Endodermal cell (in vitro differentiated cells): ENCODE measurements around the gene FN3K. TPM values are rescaled to one million over a fixed set of nuclear protein-coding genes. Genes with fewer than 3 reads are reported as not detected.

ENCODE experiments used
- DNase-seq: peaks from one replicate; pipeline ENCODE4 v3.0.0-alpha.2; 2017
- H3K27ac ChIP-seq: 2 replicates; pipeline ENCODE4 v1.5.1; 2013; ENCODE audit warnings: mild to moderate bottlenecking, low read depth, low read length, moderate library complexity
- H3K27me3 ChIP-seq: 2 replicates; pipeline ENCODE4 v1.6.1; 2013; ENCODE audit warnings: mild to moderate bottlenecking, low read length, moderate library complexity; ENCODE audit not compliant: insufficient read depth, control insufficient read depth, poor library complexity, severe bottlenecking
- H3K36me3 ChIP-seq: 2 replicates; pipeline ENCODE4 v1.7.0; 2013; ENCODE audit warnings: mild to moderate bottlenecking, low read length, moderate library complexity; ENCODE audit not compliant: control insufficient read depth, insufficient read depth
- H3K4me1 ChIP-seq: one replicate; pipeline ENCODE4 v1.7.0; 2013; ENCODE audit warnings: low read length; ENCODE audit not compliant: control insufficient read depth, insufficient read depth
- H3K4me3 ChIP-seq: 2 replicates; pipeline ENCODE4 v1.5.1; 2013; ENCODE audit warnings: mild to moderate bottlenecking, low read length, moderate library complexity
- H3K9ac ChIP-seq: 2 replicates; pipeline ENCODE4 v1.6.1; 2013; ENCODE audit warnings: mild to moderate bottlenecking, low read length, moderate library complexity; ENCODE audit not compliant: poor library complexity, severe bottlenecking; ENCODE audit errors: extremely low read depth
- H3K9me3 ChIP-seq: 2 replicates; pipeline ENCODE4 v1.6.1; 2013; ENCODE audit warnings: mild to moderate bottlenecking, low read length, moderate library complexity; ENCODE audit not compliant: control insufficient read depth
- H3K27ac Mint-ChIP-seq: 2 replicates; pipeline ENCODE4 v1.8.0; 2020; ENCODE audit warnings: mixed read lengths
- H3K27me3 Mint-ChIP-seq: 2 replicates; pipeline ENCODE4 v1.8.0; 2021; ENCODE audit warnings: mild to moderate bottlenecking, mixed read lengths; ENCODE audit not compliant: insufficient read depth
- H3K36me3 Mint-ChIP-seq: 2 replicates; pipeline ENCODE4 v1.8.0; 2020; ENCODE audit warnings: low read depth, mixed read lengths
- H3K4me1 Mint-ChIP-seq: 2 replicates; pipeline ENCODE4 v1.8.0; 2020; ENCODE audit warnings: mixed read lengths
- H3K4me3 Mint-ChIP-seq: 2 replicates; pipeline ENCODE4 v1.8.0; 2020; ENCODE audit warnings: mild to moderate bottlenecking, moderate library complexity, mixed read lengths
- H3K9me3 Mint-ChIP-seq: 2 replicates; pipeline ENCODE4 v1.8.0; 2020; ENCODE audit warnings: mild to moderate bottlenecking, mixed read lengths
- CTCF ChIP-seq: fragments of 200-600 bp; sonication (generic); conservative IDR thresholded peaks from 2 replicates; pipeline ENCODE4 v1.5.0; 2021; ENCODE audit warnings: antibody characterized with exemption, mild to moderate bottlenecking
- whole genome bisulfite sequencing, 2 experiments: methylation state at CpG; one replicate each; pipeline versions ENCODE4 v1.1.5 to v1.1.7; 2013; ENCODE audit warnings: missing lambda C conversion rate in 2 of 2, mixed read lengths in 1 of 2; ENCODE audit not compliant: insufficient coverage in 1 of 2, insufficient read length in 1 of 2; 5-methylcytosine and 5-hydroxymethylcytosine counted together
- total RNA-seq, 2 donors: library from RNA; stranded (reverse); fragmentation: NEBNext Ultra II Directional in 1 of 2; extraction: Animal tissue kit (Norgen Biotek cat#: 25700) in 1 of 2; gene quantifications; 2 replicates in 1 of 2; 3 replicates in 1 of 2; pipeline ENCODE4 v1.2.1, GENCODE V29; 2021

Gene FN3K
- total RNA-seq, 2 donors from 2014 or later, result 24.7 to 35.6 TPM

- no peaks in the 10 kb centered on the region for H3K4me1 Mint-ChIP-seq
- no peak overlapping the region for H3K27ac Mint-ChIP-seq
- Histone ChIP-seq H3K9ac (no peak overlapping the region), H3K9me3 (peaks cover 10% of the 10 kb centered on the region), H3K4me1 (no peaks in the 10 kb centered on the region), H3K27ac (no peak overlapping the region), H3K27me3 (peaks cover 50% of the 10 kb centered on the region), H3K4me3 (no peak overlapping the region), H3K36me3 (no peaks in the 10 kb centered on the region)
- WGBS, 2 experiments, result 40 to 41% methylated on average over 20 to 48 of the region's 48 CpGs
- H3K9me3 Mint-ChIP-seq, result peaks cover 16% of the 10 kb centered on the region
- peaks cover 57% of the 10 kb centered on the region for H3K27me3 Mint-ChIP-seq
- DNase-seq, result peak; percentile 77
- H3K36me3 Mint-ChIP-seq, result peaks cover 12% of the 10 kb centered on the region
- H3K4me3 Mint-ChIP-seq, result peak overlapping the region; percentile 61
- no peak for TF ChIP-seq CTCF
Measured at GRCh38 chr17:82696916-82697807, 38.3 kb upstream of the FN3K start.

DNA sequence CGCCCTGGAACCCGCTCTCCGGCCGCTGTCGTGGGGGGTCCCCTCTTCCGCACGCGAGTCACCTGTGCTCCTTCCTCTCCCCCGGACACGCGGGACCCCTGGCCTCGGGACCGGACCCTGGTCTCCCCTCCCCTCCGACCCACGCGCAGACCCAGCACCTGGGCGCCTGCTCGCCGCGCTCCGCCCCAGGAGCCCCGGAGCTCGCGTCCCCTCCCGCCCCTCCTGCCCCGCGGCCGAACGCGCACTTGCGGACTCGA is 37.7 kb upstream of the FN3K start:
- 8% methylated on average over 32 of the region's 32 CpGs; no CpG with 5 or more reads in 1 of the 2 experiments for WGBS, 2 experiments
- Mint-ChIP-seq H3K27me3 (peaks cover 57% of the 10 kb centered on the region), H3K27ac (no peak overlapping the region), H3K36me3 (peaks cover 12% of the 10 kb centered on the region), H3K4me1 (no peaks in the 10 kb centered on the region), H3K9me3 (peaks cover 16% of the 10 kb centered on the region), H3K4me3 (peak overlapping the region; percentile 61)
- no peaks in the 10 kb centered on the region for H3K36me3 ChIP-seq
- TF ChIP-seq CTCF, result no peak
- H3K9me3 ChIP-seq, result peaks cover 10% of the 10 kb centered on the region
- H3K9ac ChIP-seq, result no peak overlapping the region
- peaks cover 50% of the 10 kb centered on the region for H3K27me3 ChIP-seq
- H3K27ac ChIP-seq, result no peak overlapping the region
- no peaks in the 10 kb centered on the region for H3K4me1 ChIP-seq
- no peak overlapping the region for H3K4me3 ChIP-seq
- DNase-seq, result no peak

DNA sequence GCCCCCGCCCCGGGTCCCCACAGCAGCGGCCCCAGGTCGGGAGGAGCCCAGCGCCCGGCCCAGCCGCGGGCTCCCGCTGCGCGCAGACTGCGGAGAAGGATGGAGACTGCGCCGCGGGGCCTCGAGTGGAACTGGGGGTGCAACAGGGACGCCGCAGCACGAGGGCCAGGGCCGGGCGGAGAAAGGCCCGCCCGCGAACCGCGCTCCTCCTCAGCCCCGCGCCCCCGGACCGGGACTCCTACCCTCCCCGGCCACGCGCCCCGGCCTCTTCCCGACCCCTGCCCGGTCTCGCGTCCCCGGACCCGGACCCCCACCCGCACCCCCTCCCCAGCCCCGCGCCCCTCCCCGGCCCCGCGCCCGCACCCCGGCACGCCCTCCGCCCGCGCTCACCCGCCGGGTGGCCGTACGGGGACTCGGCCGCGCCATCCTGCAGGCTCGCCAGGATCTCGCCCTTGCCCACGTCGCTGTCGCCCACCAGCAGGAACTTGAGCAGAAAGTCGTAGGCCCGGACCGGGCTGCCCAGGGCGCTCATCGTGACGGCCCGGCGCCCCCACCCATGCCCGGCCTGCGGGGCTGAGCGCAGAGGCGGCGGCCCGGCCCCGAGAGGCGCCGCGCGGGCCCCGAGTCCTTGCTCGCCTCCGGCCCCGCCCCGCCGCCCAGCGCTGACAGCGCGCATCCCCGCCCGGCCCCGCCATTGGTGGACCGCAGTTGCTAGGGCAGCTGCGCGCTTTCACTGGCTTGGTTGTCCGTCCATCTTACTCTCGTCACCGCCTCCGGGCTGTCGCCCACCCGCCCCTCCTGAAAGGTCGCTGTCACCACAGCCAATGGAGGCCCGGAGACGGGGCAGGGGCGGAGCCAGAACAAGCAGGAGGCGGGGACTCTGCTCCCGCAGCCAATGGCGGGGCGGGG is 37.1 kb upstream of the FN3K start, which contains the start of gene RAB40B:
Gene RAB40B (minus strand): TSS at position 634 of the 909 bp plus-strand sequence. CDS start 102 bp downstream, at position 532.
- H3K9me3 Mint-ChIP-seq, result peaks cover 16% of the 10 kb centered on the region
- no peak within 1 kb of the TSS for H3K27ac ChIP-seq
- WGBS, 2 experiments, result 0 to 1% methylated on average over 37 to 104 of the region's 112 CpGs

More for the DNA sequence above, 37.1 kb upstream of the FN3K start, which contains the start of gene RAB40B:
- H3K36me3 ChIP-seq, result no peaks in the 10 kb centered on the region
- Mint-ChIP-seq H3K27ac (no peak within 1 kb of the TSS), H3K36me3 (peaks cover 12% of the 10 kb centered on the region), H3K27me3 (peaks cover 57% of the 10 kb centered on the region), H3K4me1 (no peaks in the 10 kb centered on the region), H3K4me3 (peak within 1 kb of the TSS; percentile 61)
- peaks cover 50% of the 10 kb centered on the region for H3K27me3 ChIP-seq
- peak within 1 kb of the TSS; percentile 77 for H3K4me3 ChIP-seq
- no peak within 1 kb of the TSS for H3K9ac ChIP-seq
- DNase-seq, result peak; percentile 100
- peaks cover 10% of the 10 kb centered on the region for H3K9me3 ChIP-seq
- H3K4me1 ChIP-seq, result no peaks in the 10 kb centered on the region
- TF ChIP-seq CTCF, result no peak
